Measurements from ENCODE around the gene DCAF15.

DNA sequence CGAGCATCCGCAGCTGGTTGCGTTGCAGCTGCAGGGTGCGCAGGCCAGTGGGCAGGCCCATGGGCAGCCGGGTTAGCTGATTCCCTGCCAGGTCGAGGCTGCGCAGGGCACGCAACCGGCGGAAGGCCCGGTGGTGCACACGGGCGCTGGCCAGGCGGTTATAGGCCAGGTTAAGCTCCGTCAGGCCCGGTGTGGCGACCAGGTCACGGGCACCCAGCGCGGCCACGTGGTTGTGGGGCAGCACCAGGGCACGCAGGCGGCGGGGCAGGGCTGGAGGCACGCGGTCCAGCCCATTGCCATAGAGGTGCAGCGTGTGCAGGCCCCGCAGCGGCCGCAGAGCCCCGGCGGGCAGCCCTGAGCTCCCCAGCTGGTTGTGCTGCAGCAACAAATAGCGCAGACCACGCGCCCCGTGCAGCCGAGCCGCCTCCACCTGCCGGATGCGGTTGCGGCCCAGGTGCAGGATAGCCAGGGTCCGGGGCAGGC is 19.4 kb upstream of the DCAF15 start:
- TF ChIP-seq POLR2A (IDR thresholded peaks at IDR 0.05): no peak
- TF ChIP-seq, protein P1, sequence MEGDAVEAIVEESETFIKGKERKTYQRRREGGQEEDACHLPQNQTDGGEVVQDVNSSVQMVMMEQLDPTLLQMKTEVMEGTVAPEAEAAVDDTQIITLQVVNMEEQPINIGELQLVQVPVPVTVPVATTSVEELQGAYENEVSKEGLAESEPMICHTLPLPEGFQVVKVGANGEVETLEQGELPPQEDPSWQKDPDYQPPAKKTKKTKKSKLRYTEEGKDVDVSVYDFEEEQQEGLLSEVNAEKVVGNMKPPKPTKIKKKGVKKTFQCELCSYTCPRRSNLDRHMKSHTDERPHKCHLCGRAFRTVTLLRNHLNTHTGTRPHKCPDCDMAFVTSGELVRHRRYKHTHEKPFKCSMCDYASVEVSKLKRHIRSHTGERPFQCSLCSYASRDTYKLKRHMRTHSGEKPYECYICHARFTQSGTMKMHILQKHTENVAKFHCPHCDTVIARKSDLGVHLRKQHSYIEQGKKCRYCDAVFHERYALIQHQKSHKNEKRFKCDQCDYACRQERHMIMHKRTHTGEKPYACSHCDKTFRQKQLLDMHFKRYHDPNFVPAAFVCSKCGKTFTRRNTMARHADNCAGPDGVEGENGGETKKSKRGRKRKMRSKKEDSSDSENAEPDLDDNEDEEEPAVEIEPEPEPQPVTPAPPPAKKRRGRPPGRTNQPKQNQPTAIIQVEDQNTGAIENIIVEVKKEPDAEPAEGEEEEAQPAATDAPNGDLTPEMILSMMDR (IDR thresholded peaks at IDR 0.05): no peak

Measured in uterus (tissue), 2 donors.